Calu3 (cell line): ENCODE data around the gene GOLM1. TPM values are rescaled to one million over a fixed set of nuclear protein-coding genes. Genes with fewer than 3 reads are reported as not detected.

Experiments used
- BruUV-seq: library from RNA; stranded (reverse); fragments of 400-500 nt; replicated peaks from 2 replicates; lab custom pipeline; 2021; lab: Mats Ljungman, UMichigan
- CTCF ChIA-PET: fragments of 300-600 bp; sonication (Branson Sonifier 250); formaldehyde crosslinking; loops from one replicate; lab custom pipeline; 2022; ENCODE audit warnings: antibody characterized with exemption; lab: Charles Lee
- DNase-seq: peaks from one replicate; pipeline ENCODE4 v3.0.0; 2022
- H3K27ac Mint-ChIP-seq: one replicate; pipeline ENCODE4 v1.8.0; 2022; ENCODE audit warnings: mixed read lengths; ENCODE audit not compliant: unreplicated experiment
- H3K27me3 Mint-ChIP-seq: one replicate; pipeline ENCODE4 v1.8.0; 2022; ENCODE audit warnings: mixed read lengths; ENCODE audit not compliant: unreplicated experiment
- H3K36me3 Mint-ChIP-seq: one replicate; pipeline ENCODE4 v1.8.0; 2022; ENCODE audit warnings: mild to moderate bottlenecking, moderate library complexity, mixed read lengths; ENCODE audit not compliant: insufficient read depth, unreplicated experiment
- H3K4me1 Mint-ChIP-seq: one replicate; pipeline ENCODE4 v1.8.0; 2022; ENCODE audit warnings: mild to moderate bottlenecking, low read depth, mixed read lengths; ENCODE audit not compliant: unreplicated experiment
- H3K4me3 Mint-ChIP-seq: one replicate; pipeline ENCODE4 v1.8.0; 2022; ENCODE audit warnings: mild to moderate bottlenecking, low read depth, moderate library complexity, mixed read lengths; ENCODE audit not compliant: unreplicated experiment
- H3K9me3 Mint-ChIP-seq: one replicate; pipeline ENCODE4 v1.8.0; 2022; ENCODE audit warnings: low read depth, mixed read lengths; ENCODE audit not compliant: unreplicated experiment
- CTCF ChIP-seq: fragments of 200-600 bp; IDR thresholded peaks from one replicate; pipeline ENCODE4 v1.8.0; 2022; ENCODE audit warnings: antibody characterized with exemption; ENCODE audit not compliant: unreplicated experiment
- intact Hi-C: fragments of 100-400 bp; cut with micrococcal nuclease; formaldehyde crosslinking; loops from one replicate; pipeline ENCODE4 v1.10.0; 2022; ENCODE audit not compliant: unreplicated experiment
- total RNA-seq: library from RNA; stranded (reverse); gene quantifications from 2 replicates; pipeline ENCODE4 v1.2.3, GENCODE V29; 2022

GOLM1 gene
- total RNA-seq, 1 experiment from 2014 or later: 177 TPM

GRCh38 chr9:86046930-86047341 is 52.4 kb downstream of the GOLM1 start:
- Mint-ChIP-seq H3K27ac (no peak overlapping the region), H3K4me3 (no peak overlapping the region), H3K27me3 (no peaks in the 10 kb centered on the region), H3K36me3 (no peaks in the 10 kb centered on the region), H3K4me1 (no peaks in the 10 kb centered on the region), H3K9me3 (no peaks in the 10 kb centered on the region)
- DNase-seq: no peak
- CTCF ChIA-PET: no interaction called here
- no peak for TF ChIP-seq CTCF
- BruUV-seq: no TSS peak
- intact Hi-C loops: no loop called here

GRCh38 chr9:86046071-86046636 is 53.2 kb downstream of the GOLM1 start:
- no peaks in the 10 kb centered on the region for H3K4me1 Mint-ChIP-seq
- H3K9me3 Mint-ChIP-seq: no peaks in the 10 kb centered on the region
- no peaks in the 10 kb centered on the region for H3K27me3 Mint-ChIP-seq
- H3K4me3 Mint-ChIP-seq: no peak overlapping the region
- BruUV-seq: no TSS peak
- DNase-seq: no peak
- intact Hi-C loops: no loop called here
- no peak overlapping the region for H3K27ac Mint-ChIP-seq
- no peaks in the 10 kb centered on the region for H3K36me3 Mint-ChIP-seq
- CTCF ChIA-PET: no interaction called here
- TF ChIP-seq CTCF: no peak

GRCh38 chr9:86045654-86046053 is 53.7 kb downstream of the GOLM1 start:
- Mint-ChIP-seq H3K27ac (no peak overlapping the region), H3K4me1 (no peaks in the 10 kb centered on the region), H3K27me3 (no peaks in the 10 kb centered on the region), H3K9me3 (no peaks in the 10 kb centered on the region), H3K36me3 (no peaks in the 10 kb centered on the region), H3K4me3 (no peak overlapping the region)
- TF ChIP-seq CTCF: no peak
- no peak for DNase-seq
- no TSS peak for BruUV-seq
- intact Hi-C loops: no loop called here
- CTCF ChIA-PET: no interaction called here

- no TSS peak for BruUV-seq
- intact Hi-C loops: no loop called here
- TF ChIP-seq CTCF: no peak
- H3K9me3 Mint-ChIP-seq: no peaks in the 10 kb centered on the region
- H3K4me3 Mint-ChIP-seq: no peak overlapping the region
- CTCF ChIA-PET: no interaction called here
- no peaks in the 10 kb centered on the region for H3K27me3 Mint-ChIP-seq
- no peak overlapping the region for H3K27ac Mint-ChIP-seq
- DNase-seq: no peak
- H3K4me1 Mint-ChIP-seq: no peaks in the 10 kb centered on the region
- no peaks in the 10 kb centered on the region for H3K36me3 Mint-ChIP-seq
Observed at GRCh38 chr9:86043999-86044398, 55.4 kb downstream of the GOLM1 start.
